Measurements from ENCODE around the gene PHACTR1. TPM values are rescaled to one million over a fixed set of nuclear protein-coding genes. Genes with fewer than 3 reads are reported as not detected.

Gene PHACTR1
- total RNA-seq, 1 donor from 2014 or later: 8.4 TPM

DNA sequence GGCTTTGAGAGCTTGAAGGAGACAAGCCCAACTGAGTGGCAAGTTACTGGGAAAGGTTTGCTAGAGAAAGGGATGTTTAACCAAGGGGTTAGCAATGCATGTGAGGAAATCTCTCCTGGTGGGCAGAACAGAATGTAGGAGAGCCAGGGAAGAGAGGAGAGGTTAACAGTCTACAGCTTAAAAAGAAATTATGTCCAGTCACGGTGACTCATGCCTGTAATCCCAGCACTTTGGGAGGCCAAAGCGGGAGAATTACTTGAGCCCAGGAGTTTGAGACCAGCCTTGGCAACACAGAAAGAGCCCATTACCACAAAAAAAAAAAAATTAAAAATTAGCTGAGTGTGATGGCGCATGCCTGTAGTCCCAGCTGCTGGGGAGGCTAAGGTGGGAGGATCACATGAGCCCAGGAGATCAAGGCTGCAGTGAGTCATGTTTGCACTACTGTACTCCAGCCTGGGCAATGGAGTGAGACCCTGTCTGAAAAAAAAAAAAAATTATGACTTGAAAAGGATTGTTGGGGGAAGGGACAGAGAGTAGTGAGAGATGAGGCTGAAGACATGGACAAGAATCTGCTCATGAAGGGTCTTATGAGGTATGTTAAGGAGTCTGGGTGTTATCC, 346.8 kb downstream of the PHACTR1 start:
- Histone ChIP-seq H3K27me3 (no peaks in the 10 kb centered on the region), H3K9me3 (no peaks in the 10 kb centered on the region), H3K27ac (no peak overlapping the region), H3K4me1 (peaks cover 0 to 9% of the 10 kb centered on the region in 2 donors), H3K4me3 (no peak overlapping the region), H3K36me3 (no peaks in the 10 kb centered on the region)
- TF ChIP-seq, protein P1, sequence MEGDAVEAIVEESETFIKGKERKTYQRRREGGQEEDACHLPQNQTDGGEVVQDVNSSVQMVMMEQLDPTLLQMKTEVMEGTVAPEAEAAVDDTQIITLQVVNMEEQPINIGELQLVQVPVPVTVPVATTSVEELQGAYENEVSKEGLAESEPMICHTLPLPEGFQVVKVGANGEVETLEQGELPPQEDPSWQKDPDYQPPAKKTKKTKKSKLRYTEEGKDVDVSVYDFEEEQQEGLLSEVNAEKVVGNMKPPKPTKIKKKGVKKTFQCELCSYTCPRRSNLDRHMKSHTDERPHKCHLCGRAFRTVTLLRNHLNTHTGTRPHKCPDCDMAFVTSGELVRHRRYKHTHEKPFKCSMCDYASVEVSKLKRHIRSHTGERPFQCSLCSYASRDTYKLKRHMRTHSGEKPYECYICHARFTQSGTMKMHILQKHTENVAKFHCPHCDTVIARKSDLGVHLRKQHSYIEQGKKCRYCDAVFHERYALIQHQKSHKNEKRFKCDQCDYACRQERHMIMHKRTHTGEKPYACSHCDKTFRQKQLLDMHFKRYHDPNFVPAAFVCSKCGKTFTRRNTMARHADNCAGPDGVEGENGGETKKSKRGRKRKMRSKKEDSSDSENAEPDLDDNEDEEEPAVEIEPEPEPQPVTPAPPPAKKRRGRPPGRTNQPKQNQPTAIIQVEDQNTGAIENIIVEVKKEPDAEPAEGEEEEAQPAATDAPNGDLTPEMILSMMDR (IDR thresholded peaks at IDR 0.05): no peak
- intact Hi-C loops (cut with DNase I): no loop called here
- no peak for DNase-seq (ENCODE audit: low spot score in 2 of 2)

DNA sequence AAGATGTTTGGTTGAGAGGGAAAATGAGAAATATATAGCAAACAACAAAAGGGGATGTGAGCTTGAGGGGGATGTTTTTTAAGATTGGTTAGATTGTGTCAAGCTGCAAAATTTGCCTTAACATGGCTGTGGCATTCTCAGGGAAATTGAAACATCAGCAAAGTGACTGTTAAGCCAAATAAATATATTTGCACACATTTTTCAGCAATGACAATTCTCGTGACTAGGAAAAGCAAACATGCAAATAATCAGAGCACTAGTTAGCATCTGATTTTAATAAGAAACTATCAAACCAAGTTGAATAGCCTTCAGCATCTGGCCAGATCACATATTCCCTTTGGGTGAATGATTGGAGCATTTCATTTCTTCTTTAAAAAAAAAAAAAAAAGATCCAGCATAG, 349.0 kb downstream of the PHACTR1 start:
- TF ChIP-seq, protein P1 (IDR thresholded peaks at IDR 0.05): no peak
- Histone ChIP-seq H3K27me3 (no peaks in the 10 kb centered on the region), H3K4me3 (no peak overlapping the region), H3K27ac (peak overlapping the region in 1 of 2 donors; percentile 10), H3K9me3 (no peaks in the 10 kb centered on the region), H3K4me1 (peaks cover 0 to 6% of the 10 kb centered on the region in 2 donors), H3K36me3 (no peaks in the 10 kb centered on the region)
- intact Hi-C loops (cut with DNase I): no loop called here
- no peak for DNase-seq (ENCODE audit: low spot score in 2 of 2)

DNA sequence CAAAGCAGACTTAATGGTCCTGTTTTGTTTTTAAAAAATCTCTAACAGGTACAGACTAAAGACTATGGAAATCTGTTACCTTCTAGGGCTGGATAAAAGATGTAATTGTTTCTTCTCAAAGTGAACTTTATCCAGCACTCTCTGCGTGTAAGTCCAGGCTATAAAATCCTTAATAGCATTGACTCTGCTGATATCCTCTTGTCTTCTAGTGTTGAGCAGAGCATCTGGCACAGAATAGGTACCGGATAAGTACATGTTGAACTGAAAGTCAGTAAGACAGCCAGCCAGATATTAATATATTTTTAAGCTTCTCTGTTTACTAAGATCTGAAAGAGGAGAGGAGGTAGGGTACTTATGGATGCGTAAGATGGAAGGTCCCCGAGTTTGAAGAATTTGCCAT, 349.5 kb downstream of the PHACTR1 start:
- Histone ChIP-seq H3K9me3 (no peaks in the 10 kb centered on the region), H3K36me3 (no peaks in the 10 kb centered on the region), H3K4me1 (peaks cover 0 to 2% of the 10 kb centered on the region in 2 donors), H3K4me3 (no peak overlapping the region), H3K27ac (peak overlapping the region in 1 of 2 donors; percentile 26), H3K27me3 (no peaks in the 10 kb centered on the region)
- intact Hi-C loops (cut with DNase I): no loop called here
- TF ChIP-seq, protein P1 (IDR thresholded peaks at IDR 0.05): no peak
- no peak for DNase-seq (ENCODE audit: low spot score in 2 of 2)

DNA sequence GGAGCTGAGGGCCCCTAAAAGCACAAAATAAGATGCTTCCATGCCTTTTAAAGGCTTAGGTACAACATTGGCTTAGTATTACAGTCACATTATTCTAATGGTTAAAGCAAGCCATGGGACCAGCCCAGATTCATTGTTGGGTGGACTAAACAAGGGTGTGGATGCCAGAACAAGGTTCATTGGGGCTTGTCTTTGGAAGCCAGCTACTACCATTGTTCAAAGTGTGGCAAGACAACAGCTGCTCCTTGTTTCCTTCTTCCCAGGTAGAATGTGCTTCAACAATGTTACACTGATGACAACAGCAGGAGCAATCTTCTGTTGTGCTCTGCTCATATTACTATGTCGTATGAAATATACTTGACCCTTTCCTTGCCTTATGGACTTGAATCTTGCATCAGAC, 350.3 kb downstream of the PHACTR1 start:
- intact Hi-C loops (cut with DNase I): no loop called here
- TF ChIP-seq, protein P1 (IDR thresholded peaks at IDR 0.05): no peak
- no peak overlapping the region for H3K27ac ChIP-seq
- DNase-seq (ENCODE audit: low spot score in 2 of 2): no peak
- H3K4me1 ChIP-seq: peaks cover 0 to 7% of the 10 kb centered on the region in 2 donors
- H3K9me3 ChIP-seq: no peaks in the 10 kb centered on the region
- H3K4me3 ChIP-seq: no peak overlapping the region
- no peaks in the 10 kb centered on the region for H3K36me3 ChIP-seq
- no peaks in the 10 kb centered on the region for H3K27me3 ChIP-seq

DNA sequence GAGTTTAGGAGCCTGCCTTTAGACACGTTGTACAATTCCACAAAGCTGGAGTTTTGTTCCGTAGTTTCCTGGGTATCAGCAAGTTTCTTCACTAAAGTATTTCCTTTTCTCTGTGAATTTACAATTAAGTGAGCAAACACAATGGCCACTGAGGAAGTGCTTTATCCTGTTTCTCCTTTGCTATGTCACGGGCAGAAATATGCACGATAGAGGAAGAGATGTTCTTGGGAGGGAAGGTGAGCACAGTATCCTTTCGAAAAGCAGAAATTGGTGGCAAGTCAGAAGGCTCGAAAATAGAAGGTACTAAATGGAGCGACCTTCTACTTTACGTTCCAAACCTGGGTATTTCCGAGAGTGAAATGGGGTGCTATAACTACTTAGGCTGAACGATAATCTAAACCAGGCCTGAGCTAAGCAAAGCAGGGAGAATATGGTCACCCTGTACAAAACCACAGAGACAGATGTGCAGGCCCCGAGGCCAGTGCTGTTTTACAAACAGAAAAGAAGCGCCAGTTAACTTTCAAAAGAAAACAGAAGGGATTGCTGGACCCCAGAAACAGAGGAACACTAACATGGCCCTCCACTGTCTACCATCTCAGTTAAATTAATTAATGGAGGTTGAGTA, 352.1 kb downstream of the PHACTR1 start:
- TF ChIP-seq, protein P1 (IDR thresholded peaks at IDR 0.05): no peak
- no peaks in the 10 kb centered on the region for H3K9me3 ChIP-seq
- intact Hi-C loops (cut with DNase I): no loop called here
- no peak for DNase-seq (ENCODE audit: low spot score in 2 of 2)
- no peaks in the 10 kb centered on the region for H3K27me3 ChIP-seq
- no peaks in the 10 kb centered on the region for H3K36me3 ChIP-seq
- no peak overlapping the region for H3K4me3 ChIP-seq
- no peak overlapping the region for H3K27ac ChIP-seq
- H3K4me1 ChIP-seq: peaks cover 0 to 7% of the 10 kb centered on the region in 2 donors

All from ascending aorta (tissue), 2 donors.